IMR-90 (cell line): ENCODE data around the gene OTOA. TPM values are rescaled to one million over a fixed set of nuclear protein-coding genes. Genes with fewer than 3 reads are reported as not detected.

Source experiments
- ATAC-seq: fragments of 200-7000 bp; cut with Tn5 transposase; 2 replicates; pipeline ENCODE4 v1.9.1; 2020; ENCODE audit warnings: low read depth, mild to moderate bottlenecking, moderate library complexity
- BruUV-seq: library from RNA; stranded (reverse); fragments of 400-500 nt; replicated peaks from 2 replicates; lab custom pipeline; 2021; lab: Mats Ljungman, UMichigan
- CTCF ChIA-PET: fragments of 300-600 bp; formaldehyde crosslinking; extraction: SDS; loops from one replicate; lab custom pipeline; 2021; ENCODE audit warnings: antibody characterized with exemption; lab: Yijun Ruan, JAX
- POLR2A ChIA-PET: fragments of 300-600 bp; sonication (Branson Sonifier 250); formaldehyde crosslinking; loops from one replicate; lab custom pipeline; 2022; ENCODE audit warnings: antibody characterized with exemption; ENCODE audit not compliant: unreplicated experiment; lab: Charles Lee
- DNase-seq: peaks from one replicate; pipeline ENCODE4 v3.0.0; 2013
- H2AFZ ChIP-seq: replicated peaks from 2 replicates; pipeline ENCODE3; 2013; ENCODE audit warnings: low read length, mild to moderate bottlenecking; ENCODE audit not compliant: poor library complexity
- H2AK5ac ChIP-seq: 2 replicates; pipeline ENCODE4 v1.6.1; 2013; ENCODE audit warnings: low read depth, low read length, inconsistent platforms
- H2AK9ac ChIP-seq: replicated peaks from 2 replicates; pipeline ENCODE3; 2013; ENCODE audit warnings: mild to moderate bottlenecking, low read depth, low read length, moderate library complexity; ENCODE audit not compliant: poor library complexity
- H2BK120ac ChIP-seq: 2 replicates; pipeline ENCODE4 v1.6.1; 2013; ENCODE audit warnings: low read depth, low read length, inconsistent platforms
- H2BK15ac ChIP-seq: 3 replicates; pipeline ENCODE4 v1.6.1; 2013; ENCODE audit warnings: low read depth, low read length, inconsistent platforms
- H2BK20ac ChIP-seq: 2 replicates; pipeline ENCODE4 v1.6.1; 2013; ENCODE audit warnings: low read depth, mild to moderate bottlenecking, inconsistent platforms, low read length, moderate library complexity
- H2BK5ac ChIP-seq: 2 replicates; pipeline ENCODE4 v1.6.1; 2013; ENCODE audit warnings: mild to moderate bottlenecking, low read depth, low read length, inconsistent platforms; ENCODE audit not compliant: poor library complexity, severe bottlenecking
- H3K14ac ChIP-seq: replicated peaks from 2 replicates; pipeline ENCODE4 v1.6.1; 2013; ENCODE audit warnings: low read depth, low read length, inconsistent platforms
- H3K18ac ChIP-seq: 2 replicates; pipeline ENCODE4 v1.6.1; 2013; ENCODE audit warnings: low read depth, low read length, control low read depth
- H3K23ac ChIP-seq: 2 replicates; pipeline ENCODE4 v1.6.1; 2013; ENCODE audit warnings: low read depth, low read length, inconsistent platforms
- H3K27ac ChIP-seq: 2 replicates; pipeline ENCODE4 v1.5.1; 2013; ENCODE audit warnings: mild to moderate bottlenecking, control low read depth, low read length; ENCODE audit not compliant: insufficient read depth
- H3K27me3 ChIP-seq: 2 replicates; pipeline ENCODE4 v1.6.1; 2013; ENCODE audit warnings: low read length; ENCODE audit not compliant: control insufficient read depth, insufficient read depth
- H3K36me3 ChIP-seq: 2 replicates; pipeline ENCODE4 v1.6.1; 2013; ENCODE audit warnings: low read length, mixed read lengths; ENCODE audit not compliant: control insufficient read depth, insufficient read depth
- H3K4ac ChIP-seq: 2 replicates; pipeline ENCODE4 v1.6.1; 2013; ENCODE audit warnings: low read depth, low read length, inconsistent platforms
- H3K4me1 ChIP-seq: 2 replicates; pipeline ENCODE4 v1.6.1; 2013; ENCODE audit warnings: low read length, mixed read lengths; ENCODE audit not compliant: control insufficient read depth, insufficient read depth
- H3K4me2 ChIP-seq: 2 replicates; pipeline ENCODE4 v1.6.1; 2013; ENCODE audit warnings: low read depth, mild to moderate bottlenecking, control low read depth, low read length, moderate library complexity
- H3K4me3 ChIP-seq: 2 replicates; pipeline ENCODE4 v1.5.1; 2013; ENCODE audit warnings: low read depth, mild to moderate bottlenecking, control low read depth, low read length, moderate library complexity; ENCODE audit not compliant: insufficient read depth
- H3K56ac ChIP-seq: 2 replicates; pipeline ENCODE4 v1.6.1; 2013; ENCODE audit warnings: low read length, inconsistent platforms; ENCODE audit not compliant: insufficient read depth; ENCODE audit errors: extremely low read depth
- H3K79me1 ChIP-seq, 2 experiments: 2 replicates each; pipeline ENCODE4 v1.6.1; 2013; ENCODE audit warnings: low read length in 2 of 2, inconsistent platforms in 1 of 2, low read depth in 1 of 2
- H3K9ac ChIP-seq: 2 replicates; pipeline ENCODE4 v1.6.1; 2013; ENCODE audit warnings: low read depth, low read length, control low read depth
- H3K9me1 ChIP-seq: 2 replicates; pipeline ENCODE4 v1.6.1; 2013; ENCODE audit warnings: low read length, inconsistent platforms; ENCODE audit not compliant: insufficient read depth
- H3K9me3 ChIP-seq: 2 replicates; pipeline ENCODE4 v1.6.1; 2013; ENCODE audit warnings: low read length; ENCODE audit not compliant: control insufficient read depth, insufficient read depth
- H4K20me1 ChIP-seq: 2 replicates; pipeline ENCODE4 v1.6.1; 2013; ENCODE audit warnings: low read length, inconsistent platforms; ENCODE audit not compliant: insufficient read depth
- H4K5ac ChIP-seq: 2 replicates; pipeline ENCODE4 v1.6.1; 2013; ENCODE audit warnings: mild to moderate bottlenecking, low read depth, low read length, control low read depth
- H4K8ac ChIP-seq, 2 experiments: 2 replicates each; pipeline ENCODE4 v1.6.1; 2013; ENCODE audit warnings: low read depth in 2 of 2, low read length in 2 of 2, control low read depth in 1 of 2, inconsistent platforms in 1 of 2
- H4K91ac ChIP-seq: 2 replicates; pipeline ENCODE4 v1.6.1; 2013; ENCODE audit warnings: low read depth, low read length, inconsistent platforms; ENCODE audit not compliant: insufficient read depth
- MAFK ChIP-seq: IDR thresholded peaks from 2 replicates; pipeline ENCODE4 v1.6.1; 2012; ENCODE audit warnings: low read depth, low read length, improper control_type of control experiment
- MAZ ChIP-seq: IDR thresholded peaks from 2 replicates; pipeline ENCODE4 v1.6.1; 2012; ENCODE audit warnings: low read depth, mild to moderate bottlenecking, low read length, improper control_type of control experiment, moderate library complexity, borderline replicate concordance
- MXI1 ChIP-seq: IDR thresholded peaks from 2 replicates; pipeline ENCODE4 v1.6.1; 2012; ENCODE audit warnings: low read depth, mild to moderate bottlenecking, low read length, moderate library complexity, borderline replicate concordance
- POLR2A ChIP-seq: IDR thresholded peaks from 2 replicates; pipeline ENCODE4 v1.6.1; 2012; ENCODE audit warnings: mild to moderate bottlenecking, low read depth, low read length
- RAD21 ChIP-seq: IDR thresholded peaks from 2 replicates; pipeline ENCODE4 v1.6.1; 2012; ENCODE audit warnings: low read length, improper control_type of control experiment
- WGBS, 2 experiments: methylation state at CpG; one replicate each; pipeline versions ENCODE4 v1.1.5 to v1.1.7; 2013; ENCODE audit warnings: missing lambda C conversion rate in 2 of 2; ENCODE audit not compliant: insufficient read length in 1 of 2; ENCODE audit errors: extremely low coverage in 2 of 2; 5-methylcytosine and 5-hydroxymethylcytosine counted together
- dilution Hi-C: fragments of 300-500 bp; cut with HindIII; formaldehyde crosslinking; loops from one replicate; pipeline ENCODE4 v1.14.3; 2018; ENCODE audit warnings: low sequenced_read_pairs; ENCODE audit not compliant: unreplicated experiment
- in situ Hi-C: fragments of 300-500 bp; cut with MboI; formaldehyde crosslinking; loops from 3 replicates; pipeline ENCODE4 v1.14.3; 2019; ENCODE audit warnings: low sequenced_read_pairs, inconsistent platforms, mixed read lengths
- intact Hi-C: fragments of 100-400 bp; cut with micrococcal nuclease; formaldehyde crosslinking; loops from 2 replicates; pipeline ENCODE4 v1.10.0; 2022
- polyA plus RNA-seq, 3 experiments: library from polyadenylated mRNA; depleted of rRNA; stranded (reverse); fragments of >200 nt; gene quantifications; 2 replicates each; pipeline ENCODE4 v1.2.3, GENCODE V29; 2012; ENCODE audit warnings: low replicate concordance in 1 of 3
- total RNA-seq: library from RNA; depleted of rRNA; stranded (reverse); fragments of >200 nt; gene quantifications from 2 replicates; pipeline ENCODE4 v1.2.3, GENCODE V29; 2012

OTOA gene
- total and polyA plus RNA-seq, 2 of the 4 experiments (the other 2 are of a cell fraction) = 0.02 TPM; not detected in 1

DNA sequence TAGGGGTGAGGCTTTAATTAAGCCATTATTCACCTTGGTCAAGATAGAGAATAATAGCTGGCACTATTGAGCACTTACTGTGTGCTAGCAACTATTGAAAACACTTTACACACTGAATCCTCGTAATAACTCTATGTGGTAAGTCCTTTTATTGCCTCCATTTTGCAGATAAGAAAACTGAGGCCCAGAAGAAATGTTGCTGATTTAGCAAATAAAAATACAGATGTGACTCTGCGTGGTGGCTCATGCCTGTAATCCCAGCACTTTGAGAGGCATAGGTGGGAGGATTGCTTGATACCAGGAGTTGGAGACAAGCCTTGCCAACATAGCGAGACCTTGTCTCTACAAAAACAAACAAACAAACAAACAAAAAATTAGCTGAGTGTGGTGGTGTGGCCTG, 19.4 kb downstream of the OTOA start:
- Histone ChIP-seq H3K79me1 (no peaks in the 10 kb centered on the region), H3K27ac (no peak overlapping the region), H2AK9ac (no peak overlapping the region), H3K23ac (no peak overlapping the region), H2AK5ac (no peak overlapping the region), H4K91ac (no peak overlapping the region), H4K5ac (no peak overlapping the region), H3K4me3 (no peak overlapping the region), H2BK15ac (no peak overlapping the region), H3K18ac (no peak overlapping the region), H4K8ac (no peak overlapping the region), H2AFZ (no peak overlapping the region), H2BK5ac (no peak overlapping the region), H3K56ac (no peak overlapping the region), H3K9ac (no peak overlapping the region), H4K20me1 (no peaks in the 10 kb centered on the region), H3K36me3 (no peaks in the 10 kb centered on the region), H3K9me3 (no peaks in the 10 kb centered on the region), H3K14ac (no peak overlapping the region), H3K4me2 (no peak overlapping the region), H3K4ac (no peak overlapping the region), H2BK120ac (no peak overlapping the region), H2BK20ac (no peak overlapping the region), H3K27me3 (peaks cover 2% of the 10 kb centered on the region; the same call in 1 of the 2 replicates), H3K4me1 (no peaks in the 10 kb centered on the region), H3K9me1 (no peaks in the 10 kb centered on the region)
- dilution Hi-C loops (no loop called here), in situ Hi-C loops (no loop called here), intact Hi-C loops (no loop called here)
- ChIA-PET POLR2A (no interaction called here), CTCF (interaction anchor here (0.7 kb wide), 1 partner anchor 13 kb away, joined by 5 read pairs; no protein-coding TSS in a partner anchor)
- ATAC-seq (no peak), DNase-seq (no peak)
- no TSS peak for BruUV-seq
- no CpG with 5 or more reads among the region's 3 CpGs for WGBS, 2 experiments
- TF ChIP-seq MAZ (no peak), POLR2A (no peak), RAD21 (no peak), MAFK (peak; percentile 77), MXI1 (no peak)
